HAP-1 (cell line): Measurements from ENCODE around the gene PPIL1.
A peak's percentile ranks its signal among the peaks of the same experiment; 100 is the strongest.

Source experiments
- DNase-seq, 2 experiments: peaks; one replicate each; pipeline ENCODE4 v3.0.0-alpha.2; 2016 to 2020; ENCODE audit warnings: low spot score in 2 of 2
- H3K27me3 ChIP-seq: fragments of 250-450 bp; sonication (Bioruptor Pico); 2 replicates; pipeline ENCODE4 v1.5.1; 2020; ENCODE audit warnings: low read depth, mild to moderate bottlenecking, moderate library complexity
- H3K36me3 ChIP-seq: fragments of 250-450 bp; sonication (Bioruptor Pico); replicated peaks from 2 replicates; pipeline ENCODE4 v1.5.1; 2020; ENCODE audit warnings: mild to moderate bottlenecking
- H3K4me1 ChIP-seq: fragments of 250-450 bp; sonication (Bioruptor Pico); 2 replicates; pipeline ENCODE4 v1.5.1; 2020; ENCODE audit warnings: mild to moderate bottlenecking
- H3K4me3 ChIP-seq: fragments of 250-450 bp; sonication (Bioruptor Pico); 2 replicates; pipeline ENCODE4 v1.5.1; 2020; ENCODE audit warnings: mild to moderate bottlenecking, moderate library complexity
- H3K9me3 ChIP-seq: fragments of 250-450 bp; sonication (Bioruptor Pico); 2 replicates; pipeline ENCODE4 v1.5.1; 2020; ENCODE audit warnings: mild to moderate bottlenecking, moderate library complexity
- in situ Hi-C: fragments of 300-500 bp; cut with MboI; formaldehyde crosslinking; loops from 3 replicates; pipeline ENCODE4 v1.14.3; 2020; ENCODE audit warnings: low sequenced_read_pairs, inconsistent platforms, mixed read lengths

The PPIL1 gene

GRCh38 chr6:36843170-36843569 is 31.4 kb downstream of the PPIL1 start:
- DNase-seq = no peak
- no peak overlapping the region for H3K4me3 ChIP-seq
- in situ Hi-C loops = no loop called here
- peaks cover 5% of the 10 kb centered on the region for H3K4me1 ChIP-seq
- peaks cover 5% of the 10 kb centered on the region; the same call in 1 of the 2 replicates for H3K27me3 ChIP-seq
- no peaks in the 10 kb centered on the region for H3K36me3 ChIP-seq
- H3K9me3 ChIP-seq = no peaks in the 10 kb centered on the region

DNA sequence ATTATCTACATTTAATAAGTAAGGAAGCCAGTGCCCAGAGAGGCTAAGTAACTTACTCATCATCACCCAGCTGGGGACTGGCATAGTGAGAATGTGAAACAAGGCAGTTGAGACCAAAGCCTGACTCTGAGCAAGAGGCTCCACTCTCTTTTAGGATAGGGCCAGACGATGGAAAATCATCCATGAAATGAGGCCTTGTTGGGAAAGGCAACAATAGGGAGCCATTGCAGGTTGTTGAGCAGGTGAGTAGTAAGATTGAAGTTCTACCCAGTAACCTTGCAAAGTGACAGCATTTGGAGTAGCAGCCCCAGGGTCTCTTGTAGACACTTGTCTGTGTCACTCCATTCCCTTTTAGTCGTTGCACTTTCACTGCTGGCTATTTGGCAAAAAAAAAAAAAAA is 32.8 kb downstream of the PPIL1 start:
- H3K27me3 ChIP-seq = peaks cover 5% of the 10 kb centered on the region; the same call in 1 of the 2 replicates
- no peak for DNase-seq
- in situ Hi-C loops = no loop called here

GRCh38 chr6:36840432-36841403 is 33.9 kb downstream of the PPIL1 start:
- in situ Hi-C loops = no loop called here
- Histone ChIP-seq H3K36me3 (no peaks in the 10 kb centered on the region), H3K4me3 (no peak overlapping the region), H3K9me3 (no peaks in the 10 kb centered on the region), H3K4me1 (peaks cover 4% of the 10 kb centered on the region), H3K27me3 (peaks cover 5% of the 10 kb centered on the region; the same call in 1 of the 2 replicates)
- DNase-seq = no peak

More for the DNA sequence above, 32.8 kb downstream of the PPIL1 start:
- no peaks in the 10 kb centered on the region for H3K9me3 ChIP-seq
- peaks cover 4% of the 10 kb centered on the region for H3K4me1 ChIP-seq
- H3K36me3 ChIP-seq = no peaks in the 10 kb centered on the region
- no peak overlapping the region for H3K4me3 ChIP-seq

GRCh38 chr6:36839749-36840431 is 34.7 kb downstream of the PPIL1 start:
- Histone ChIP-seq H3K4me1 (peaks cover 4% of the 10 kb centered on the region), H3K4me3 (peak overlapping the region; percentile 36), H3K9me3 (no peaks in the 10 kb centered on the region), H3K36me3 (no peaks in the 10 kb centered on the region), H3K27me3 (peaks cover 5% of the 10 kb centered on the region; the same call in 1 of the 2 replicates)
- in situ Hi-C loops = no loop called here
- peak; percentile 18 to 73 for DNase-seq

- no peaks in the 10 kb centered on the region for H3K9me3 ChIP-seq
- H3K4me3 ChIP-seq = peak within 1 kb of the TSS; percentile 36
- peak in 1 of 2 experiments; percentile 55 for DNase-seq
- peaks cover 5% of the 10 kb centered on the region; the same call in 1 of the 2 replicates for H3K27me3 ChIP-seq
- peaks cover 4% of the 10 kb centered on the region for H3K4me1 ChIP-seq
- in situ Hi-C loops = no loop called here
- H3K36me3 ChIP-seq = no peaks in the 10 kb centered on the region
These were observed 35.5 kb downstream of the PPIL1 start, which contains the start of gene CPNE5 for GRCh38 chr6:36838896-36839748. Gene CPNE5 (minus strand): TSS chr6:36839444. CDS start chr6:36839377, 67 bp downstream.

DNA sequence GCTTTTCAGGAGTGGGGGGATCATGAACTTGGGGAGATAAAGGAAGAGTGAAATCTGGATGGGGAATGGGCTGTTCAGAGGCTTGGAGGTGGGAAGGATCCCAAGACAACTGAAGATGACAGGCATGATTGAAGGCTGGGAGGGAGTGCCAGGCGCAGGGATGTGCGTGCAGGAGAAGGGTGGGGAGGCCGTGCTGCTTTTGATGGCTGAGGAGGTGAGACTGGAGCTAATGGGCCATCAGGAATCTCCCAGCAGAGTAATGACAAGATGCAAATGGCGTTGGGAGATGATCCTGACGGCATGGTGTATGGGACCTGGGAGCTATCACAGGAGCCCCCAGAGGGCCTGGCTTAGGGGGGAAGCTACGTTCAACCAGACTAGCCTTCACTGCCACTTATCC is 36.9 kb downstream of the PPIL1 start:
- Histone ChIP-seq H3K4me1 (peaks cover 4% of the 10 kb centered on the region), H3K9me3 (no peaks in the 10 kb centered on the region), H3K27me3 (peaks cover 5% of the 10 kb centered on the region; the same call in 1 of the 2 replicates), H3K36me3 (no peaks in the 10 kb centered on the region), H3K4me3 (no peak overlapping the region)
- no peak for DNase-seq
- in situ Hi-C loops = no loop called here

DNA sequence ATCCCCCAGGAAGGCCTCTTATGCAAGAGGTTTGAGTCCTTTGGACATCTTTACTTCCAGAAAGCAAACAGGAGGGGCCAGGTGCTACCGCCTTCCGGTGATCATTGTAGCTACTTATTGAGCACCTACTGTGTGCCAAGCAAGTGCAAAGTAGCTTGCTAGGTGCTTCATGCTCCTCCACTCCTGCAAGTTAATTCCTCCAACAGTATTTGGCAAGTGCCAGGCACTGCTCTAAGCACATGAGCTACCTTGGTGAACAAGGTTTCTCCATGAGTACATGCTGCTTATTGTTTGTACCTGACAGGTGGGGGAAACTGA is 37.6 kb downstream of the PPIL1 start:
- no peaks in the 10 kb centered on the region for H3K36me3 ChIP-seq
- H3K9me3 ChIP-seq = no peaks in the 10 kb centered on the region
- in situ Hi-C loops = no loop called here
- H3K4me3 ChIP-seq = no peak overlapping the region
- no peak for DNase-seq
- peaks cover 5% of the 10 kb centered on the region; the same call in 1 of the 2 replicates for H3K27me3 ChIP-seq
- peaks cover 4% of the 10 kb centered on the region for H3K4me1 ChIP-seq

DNA sequence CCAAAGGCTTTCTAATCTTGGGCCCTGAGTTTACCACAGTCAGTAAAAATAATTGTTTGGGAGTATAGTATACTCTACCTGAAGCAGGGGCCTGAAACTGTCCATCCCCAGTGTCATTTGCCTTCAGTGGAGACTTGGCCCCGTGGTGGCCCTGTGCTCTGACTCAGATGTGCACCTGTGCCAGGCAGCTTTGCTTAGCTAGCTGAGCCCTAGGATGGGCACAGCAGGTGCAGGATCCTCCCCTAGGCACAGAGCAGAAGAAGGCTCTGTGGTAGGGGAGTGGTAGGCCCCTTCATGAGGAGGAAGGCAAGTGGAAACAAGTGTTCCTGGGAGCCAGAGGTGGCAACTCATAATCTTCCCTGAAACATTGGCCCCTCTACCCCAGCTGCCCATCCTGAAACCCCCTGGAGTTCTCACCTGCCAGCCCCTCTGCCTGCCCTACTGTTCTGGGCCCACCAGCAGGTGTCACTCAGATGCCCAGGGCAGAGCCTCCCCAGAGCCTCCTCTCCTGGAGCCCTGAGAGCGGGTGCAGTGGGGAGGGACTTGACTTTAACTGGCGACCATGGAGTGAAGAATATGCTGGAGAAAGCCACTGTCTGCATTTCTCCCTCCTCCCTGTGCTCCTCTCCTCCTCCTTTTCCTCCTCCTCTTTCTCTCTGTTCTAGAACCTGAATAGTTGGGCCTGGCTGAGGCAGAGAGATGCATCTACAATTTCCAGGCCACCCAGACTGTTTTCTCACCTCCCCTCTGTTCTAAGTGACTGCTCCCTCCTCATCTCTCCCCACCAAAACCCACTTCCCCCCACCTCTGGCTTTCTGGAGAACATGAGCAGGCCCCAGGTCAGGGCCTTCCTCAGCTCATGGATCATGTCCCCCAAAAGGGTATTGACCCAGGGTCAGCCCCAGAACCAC is 38.2 kb downstream of the PPIL1 start:
- Histone ChIP-seq H3K9me3 (no peaks in the 10 kb centered on the region), H3K4me1 (peaks cover 4% of the 10 kb centered on the region), H3K36me3 (no peaks in the 10 kb centered on the region), H3K27me3 (peaks cover 5% of the 10 kb centered on the region; the same call in 1 of the 2 replicates), H3K4me3 (no peak overlapping the region)
- DNase-seq = no peak
- in situ Hi-C loops = no loop called here

DNA sequence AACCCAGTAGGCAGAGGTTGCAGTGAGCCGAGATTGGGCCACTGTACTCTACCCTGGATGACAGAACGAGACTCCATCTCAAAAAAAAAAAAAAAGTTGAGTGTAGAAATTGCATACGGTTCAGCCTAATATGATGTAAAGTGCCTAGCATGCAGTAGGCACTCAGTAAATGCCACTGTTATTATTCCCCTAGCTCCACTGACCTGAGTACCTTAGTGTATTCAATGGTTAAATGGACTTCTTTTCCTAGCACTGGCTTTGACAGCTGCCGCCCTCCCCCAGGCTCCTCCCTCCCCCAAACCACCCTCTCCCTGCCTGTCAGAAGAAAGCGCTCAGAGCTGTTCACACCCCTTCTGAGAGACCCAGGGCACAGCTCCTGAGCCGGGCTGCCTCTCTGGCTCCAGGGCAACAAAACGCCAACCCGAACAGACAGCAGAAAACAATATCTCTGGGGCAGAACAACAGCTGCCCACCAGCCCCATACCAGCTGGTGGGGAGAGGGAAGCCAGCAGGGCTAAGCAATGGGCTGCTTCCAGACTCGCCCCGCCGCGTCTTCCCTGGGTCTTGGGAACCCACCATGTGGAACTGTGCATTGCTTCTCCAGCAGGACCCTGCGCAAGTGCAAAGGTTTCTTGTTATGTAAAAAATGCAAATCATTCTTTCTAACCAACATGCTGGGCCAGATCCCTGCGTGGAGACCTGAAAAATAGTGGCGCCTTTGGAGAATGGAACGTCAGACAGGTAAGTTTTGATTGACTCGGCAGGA is 39.8 kb downstream of the PPIL1 start:
- Histone ChIP-seq H3K27me3 (peaks cover 5% of the 10 kb centered on the region; the same call in 1 of the 2 replicates), H3K9me3 (no peaks in the 10 kb centered on the region), H3K4me3 (no peak overlapping the region), H3K4me1 (peaks cover 4% of the 10 kb centered on the region), H3K36me3 (no peaks in the 10 kb centered on the region)
- DNase-seq = peak in 1 of 2 experiments; percentile 53
- in situ Hi-C loops = no loop called here

DNA sequence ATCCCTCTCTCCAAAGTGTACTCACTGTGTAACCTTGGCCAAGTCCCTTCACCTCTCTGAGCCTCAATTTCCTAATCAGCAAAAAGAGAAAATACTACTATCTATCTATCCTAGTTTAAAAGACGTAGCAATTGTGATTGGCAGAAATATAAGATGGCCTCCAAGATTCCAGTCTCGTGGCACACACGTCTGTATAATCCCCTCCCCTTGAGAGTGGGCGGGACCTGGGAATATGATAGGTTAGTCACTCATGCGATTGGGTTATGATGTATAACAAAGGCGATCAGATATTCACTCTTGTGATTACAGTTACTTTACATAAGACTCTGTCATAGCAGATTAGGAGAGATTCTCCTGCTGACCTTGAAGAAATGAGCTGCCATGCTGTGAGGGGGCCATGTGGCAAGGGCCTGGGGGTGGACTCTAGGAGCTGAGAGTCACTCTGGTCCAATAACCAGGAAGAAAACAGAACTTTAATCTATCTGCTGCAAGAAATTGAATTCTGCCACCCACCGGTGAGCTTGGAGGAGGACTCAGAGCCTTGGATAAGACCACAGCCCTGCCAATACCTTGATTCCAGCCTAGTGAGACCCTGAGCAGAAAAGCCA is 41.3 kb downstream of the PPIL1 start:
- in situ Hi-C loops = no loop called here
- no peak for DNase-seq
- Histone ChIP-seq H3K9me3 (no peaks in the 10 kb centered on the region), H3K27me3 (no peaks in the 10 kb centered on the region), H3K36me3 (no peaks in the 10 kb centered on the region), H3K4me1 (no peaks in the 10 kb centered on the region; the same call in 1 of the 2 replicates), H3K4me3 (no peak overlapping the region)

DNA sequence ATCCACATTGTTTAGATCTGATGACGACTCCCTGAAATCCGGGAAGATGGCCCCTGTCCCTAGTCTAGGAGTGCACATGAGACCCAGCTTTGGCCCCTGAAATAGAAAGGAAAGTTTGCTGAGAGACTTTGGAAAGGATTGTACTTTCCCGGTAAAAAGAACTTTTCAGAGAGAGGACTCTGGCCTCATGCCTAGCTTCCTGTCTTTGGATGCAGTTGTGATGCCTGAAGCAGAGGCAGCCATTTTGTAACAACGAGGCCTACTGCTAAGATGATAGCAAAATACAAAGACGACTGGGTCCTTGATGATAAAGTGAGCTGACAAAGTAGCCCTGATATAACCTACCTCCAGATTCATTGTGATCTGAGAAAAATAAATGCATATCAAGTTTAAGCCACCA is 42.3 kb downstream of the PPIL1 start:
- in situ Hi-C loops = no loop called here
- no peak for DNase-seq
- Histone ChIP-seq H3K36me3 (no peaks in the 10 kb centered on the region), H3K27me3 (no peaks in the 10 kb centered on the region), H3K4me3 (no peak overlapping the region), H3K9me3 (no peaks in the 10 kb centered on the region; the same call in 1 of the 2 replicates), H3K4me1 (no peaks in the 10 kb centered on the region; the same call in 1 of the 2 replicates)
